Urothelium cell line (cell line): ENCODE results near the gene USP30.

Source experiments
- DNase-seq: peaks from one replicate; pipeline ENCODE4 v3.0.0; 2011; ENCODE audit warnings: low spot score, mixed read lengths
- FAIRE-seq: peaks from 2 replicates; lab custom pipeline; 2011; peaks lifted over from hg19 to GRCh38; lab: Jason Lieb, UNC

USP30 gene

DNA sequence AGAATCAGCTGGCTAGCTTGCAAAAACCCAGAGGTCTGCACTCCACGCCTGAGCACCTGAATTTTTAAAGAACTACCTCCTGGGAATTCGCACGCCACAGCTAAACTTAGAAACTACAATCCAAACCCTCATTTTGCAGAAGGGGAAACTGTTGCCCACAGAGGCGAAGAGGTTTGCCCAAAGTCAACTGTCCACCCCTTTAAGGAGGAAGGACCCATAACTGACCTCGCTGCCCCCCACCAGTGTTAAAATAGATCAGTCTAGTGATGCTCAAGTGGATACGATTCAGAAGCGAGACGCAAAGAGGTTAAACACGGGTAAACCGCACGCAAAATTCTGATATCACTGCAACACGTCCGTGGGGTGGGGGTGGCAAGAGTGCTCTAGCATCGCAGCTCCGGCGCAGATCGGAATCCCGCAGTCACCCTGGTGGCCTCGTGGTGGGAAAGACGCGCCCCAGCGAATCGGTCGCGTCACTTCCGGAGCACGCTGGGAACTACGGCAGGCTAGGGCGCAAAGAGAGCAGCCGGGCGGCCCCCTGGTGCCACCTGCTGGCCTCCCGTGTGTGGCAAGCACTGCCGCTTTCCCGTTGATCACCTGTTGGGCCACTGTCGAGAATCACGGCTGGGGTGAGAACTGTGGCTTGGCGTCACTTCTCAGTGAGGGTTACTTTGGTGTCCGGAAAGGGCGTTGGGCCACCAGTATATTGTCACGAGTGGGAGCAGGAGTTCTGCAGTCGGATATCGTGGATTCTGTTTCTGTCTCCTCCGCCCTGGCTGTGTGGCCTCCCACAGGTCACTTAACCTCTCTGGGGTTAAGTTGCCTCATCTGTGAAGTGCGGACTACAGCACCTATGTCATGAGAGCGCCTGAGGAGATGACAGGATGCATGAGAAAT, 40.9 kb downstream of the USP30 start, which contains the start of gene ALKBH2:
Gene ALKBH2, minus strand, starts transcription at position 451 of the 897 bp plus-strand sequence. CDS start 686 bp downstream, outside the sequence.
- FAIRE-seq, result no peak

DNA sequence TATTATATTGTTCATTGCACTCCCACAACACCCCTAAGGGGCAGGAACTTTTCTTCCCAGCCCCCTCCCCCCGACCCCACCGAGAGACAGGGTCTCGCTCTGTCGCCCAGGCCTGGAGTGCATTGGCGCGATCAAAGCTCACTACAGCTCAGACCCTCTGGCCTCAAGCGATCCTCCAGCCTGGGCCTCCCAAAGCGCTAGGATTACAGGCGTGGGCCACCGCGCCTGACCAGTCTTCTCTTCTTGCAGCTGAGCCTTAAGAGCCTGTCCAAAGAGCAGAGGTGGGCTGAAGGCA, 44.7 kb downstream of the USP30 start:
- no peak for DNase-seq
- no peak for FAIRE-seq

More for the DNA sequence above, 40.9 kb downstream of the USP30 start, which contains the start of gene ALKBH2:
- peak; percentile 90 for DNase-seq

DNA sequence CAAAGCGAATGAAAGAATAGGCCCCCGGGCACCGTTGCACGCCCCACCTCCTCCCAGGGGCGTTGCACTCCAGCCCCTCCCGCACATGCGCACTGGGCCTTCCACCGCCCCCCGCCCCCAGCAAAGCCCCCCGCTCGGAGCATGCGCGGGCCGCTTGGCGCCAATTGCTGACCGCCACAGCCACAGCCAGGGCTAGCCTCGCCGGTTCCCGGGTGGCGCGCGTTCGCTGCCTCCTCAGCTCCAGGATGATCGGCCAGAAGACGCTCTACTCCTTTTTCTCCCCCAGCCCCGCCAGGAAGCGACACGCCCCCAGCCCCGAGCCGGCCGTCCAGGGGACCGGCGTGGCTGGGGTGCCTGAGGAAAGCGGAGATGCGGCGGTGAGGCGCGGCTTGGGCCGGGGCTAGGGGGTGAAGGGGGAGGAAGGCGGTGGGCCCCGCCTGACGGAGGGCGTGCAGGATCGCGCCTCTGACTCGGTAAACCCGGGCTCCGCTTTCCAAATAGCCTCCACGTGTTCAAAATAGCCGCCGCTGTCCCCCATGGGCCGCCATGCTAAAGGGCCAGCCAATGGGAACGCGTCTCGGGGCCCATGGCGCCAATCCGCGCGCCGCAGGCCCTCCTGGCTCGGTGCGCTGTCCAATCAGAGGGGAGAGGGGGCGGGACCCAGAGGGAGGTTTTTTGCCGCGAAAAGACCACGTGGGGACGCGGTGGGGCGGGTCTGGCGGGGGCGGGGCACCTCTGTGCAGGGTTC, 45.2 kb downstream of the USP30 start, which contains the start of gene UNG:
Gene UNG, plus strand, starts transcription at position 163 of the 748 bp plus-strand sequence. Its CDS starts 83 bp downstream, at position 246.
- DNase-seq (peak; percentile 96), FAIRE-seq (peak; percentile 48)

DNA sequence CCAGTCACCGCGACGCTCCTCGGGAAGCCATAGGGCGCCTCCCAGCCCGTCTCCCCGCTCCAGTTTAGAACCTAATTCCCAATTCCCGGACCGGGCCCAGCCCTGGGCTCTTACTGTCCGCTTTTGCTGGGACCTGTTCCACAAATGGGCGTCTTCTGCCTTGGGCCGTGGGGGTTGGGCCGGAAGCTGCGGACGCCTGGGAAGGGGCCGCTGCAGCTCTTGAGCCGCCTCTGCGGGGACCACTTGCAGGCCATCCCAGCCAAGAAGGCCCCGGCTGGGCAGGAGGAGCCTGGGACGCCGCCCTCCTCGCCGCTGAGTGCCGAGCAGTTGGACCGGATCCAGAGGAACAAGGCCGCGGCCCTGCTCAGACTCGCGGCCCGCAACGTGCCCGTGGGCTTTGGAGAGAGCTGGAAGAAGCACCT, 45.8 kb downstream of the USP30 start:
- FAIRE-seq, result no peak

DNA sequence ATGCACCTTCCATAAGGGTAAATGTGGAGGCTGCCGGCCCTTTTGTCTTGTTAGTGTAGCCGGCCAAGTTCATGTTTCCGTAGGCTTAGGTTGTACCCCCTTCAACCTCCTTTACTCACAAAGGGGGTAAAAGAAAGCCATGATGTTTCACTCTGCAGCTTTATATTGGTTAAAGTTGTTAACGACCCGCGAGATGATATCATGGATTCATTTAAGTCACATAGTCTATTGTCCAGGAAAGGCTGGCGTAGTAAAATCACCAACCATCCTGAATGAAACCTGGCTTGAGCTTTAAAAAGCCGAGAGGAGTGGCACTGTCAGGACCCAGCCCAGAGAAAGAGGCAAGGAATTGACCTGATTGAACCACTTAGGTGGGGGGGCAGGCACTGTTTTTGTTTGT, 46.3 kb downstream of the USP30 start:
- FAIRE-seq, result no peak
- no peak for DNase-seq

More for the DNA sequence above, 45.8 kb downstream of the USP30 start:
- no peak for DNase-seq

DNA sequence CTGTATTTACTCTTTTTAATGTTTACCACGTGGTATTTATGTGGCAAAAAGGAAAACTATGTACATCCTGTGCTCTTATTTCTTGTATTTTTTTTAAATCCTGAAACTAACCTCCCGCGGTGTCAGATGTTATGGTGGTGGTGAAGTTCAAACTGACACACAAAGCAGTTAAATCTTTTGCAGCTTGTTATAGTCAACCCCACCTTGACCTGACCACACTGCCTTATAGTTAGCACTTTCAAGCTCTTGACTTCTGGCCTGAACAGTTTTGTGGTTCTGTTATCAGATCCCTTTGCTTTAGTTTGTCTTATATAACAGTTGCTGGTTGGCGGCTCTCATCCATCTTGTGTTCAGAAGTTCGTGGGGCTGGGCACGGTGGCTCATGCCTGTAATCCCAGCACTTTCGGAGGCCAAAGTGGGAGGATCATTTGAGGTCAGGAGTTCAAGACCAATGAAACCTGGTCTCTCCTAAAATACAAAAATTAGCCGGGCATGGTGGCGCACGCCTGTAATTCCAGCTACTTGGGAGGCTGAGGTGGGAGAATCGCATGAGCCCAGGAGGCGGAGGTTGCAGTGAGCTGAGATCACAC, 47.1 kb downstream of the USP30 start:
- no peak for DNase-seq
- FAIRE-seq, result no peak

DNA sequence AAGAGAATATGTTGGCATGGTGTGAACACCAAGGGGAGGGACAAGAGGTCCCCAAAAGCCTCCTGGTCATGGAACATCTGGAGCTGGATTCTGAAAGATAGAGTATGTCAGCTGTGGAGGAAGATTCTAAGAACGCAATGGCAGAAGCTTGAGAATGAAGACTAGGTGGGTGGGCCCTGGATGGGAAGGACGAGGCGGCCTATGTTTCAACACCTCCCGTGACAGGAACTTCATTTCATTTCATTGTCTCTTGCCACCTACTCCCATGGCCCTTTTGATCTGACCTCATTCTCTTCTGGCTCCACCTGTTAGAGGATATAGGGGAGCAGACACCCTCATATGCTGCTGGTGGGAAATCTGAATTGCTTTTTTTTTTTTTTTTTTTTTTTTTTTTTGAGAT, 48.4 kb downstream of the USP30 start:
- DNase-seq, result no peak
- no peak for FAIRE-seq

DNA sequence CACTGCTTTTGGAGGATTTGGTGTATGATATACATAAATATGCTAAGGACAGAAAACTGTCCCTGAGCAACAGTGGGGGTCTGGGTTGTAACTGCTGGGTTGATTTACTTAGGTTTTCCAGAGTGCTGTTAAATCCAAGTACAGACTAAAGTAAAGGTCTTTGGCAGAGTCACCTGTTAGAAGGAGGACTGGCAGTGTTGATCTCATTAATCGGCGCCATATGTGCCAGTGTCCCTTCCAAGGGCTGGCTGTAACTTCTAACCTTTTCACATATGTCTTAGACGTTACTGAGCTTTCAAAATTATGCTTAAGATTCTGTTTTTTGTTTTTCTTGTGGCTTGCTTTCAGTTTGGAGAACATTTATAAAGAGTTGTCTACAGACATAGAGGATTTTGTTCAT, 50.1 kb downstream of the USP30 start:
- FAIRE-seq, result no peak

DNA sequence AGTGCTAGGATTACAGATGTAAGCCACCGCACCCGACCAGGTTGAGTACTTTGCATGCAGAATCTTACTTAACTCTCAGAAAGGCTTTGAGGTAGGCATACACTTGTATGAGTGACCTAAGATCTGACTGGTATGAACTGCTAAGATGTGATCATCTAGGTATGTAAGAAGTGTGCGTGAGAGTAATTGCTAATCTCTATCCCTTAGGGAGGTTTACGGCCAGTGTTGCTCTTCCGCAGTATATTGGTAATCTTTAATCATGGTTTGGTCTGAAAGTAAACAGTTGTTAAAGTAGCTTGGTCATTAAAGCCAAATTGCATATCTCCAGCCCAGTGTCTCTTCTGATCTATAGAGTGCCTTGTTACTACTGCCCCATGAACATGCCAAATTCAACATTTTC, 52.8 kb downstream of the USP30 start:
- FAIRE-seq, result no peak
- DNase-seq, result no peak

More for the DNA sequence above, 50.1 kb downstream of the USP30 start:
- DNase-seq, result no peak

DNA sequence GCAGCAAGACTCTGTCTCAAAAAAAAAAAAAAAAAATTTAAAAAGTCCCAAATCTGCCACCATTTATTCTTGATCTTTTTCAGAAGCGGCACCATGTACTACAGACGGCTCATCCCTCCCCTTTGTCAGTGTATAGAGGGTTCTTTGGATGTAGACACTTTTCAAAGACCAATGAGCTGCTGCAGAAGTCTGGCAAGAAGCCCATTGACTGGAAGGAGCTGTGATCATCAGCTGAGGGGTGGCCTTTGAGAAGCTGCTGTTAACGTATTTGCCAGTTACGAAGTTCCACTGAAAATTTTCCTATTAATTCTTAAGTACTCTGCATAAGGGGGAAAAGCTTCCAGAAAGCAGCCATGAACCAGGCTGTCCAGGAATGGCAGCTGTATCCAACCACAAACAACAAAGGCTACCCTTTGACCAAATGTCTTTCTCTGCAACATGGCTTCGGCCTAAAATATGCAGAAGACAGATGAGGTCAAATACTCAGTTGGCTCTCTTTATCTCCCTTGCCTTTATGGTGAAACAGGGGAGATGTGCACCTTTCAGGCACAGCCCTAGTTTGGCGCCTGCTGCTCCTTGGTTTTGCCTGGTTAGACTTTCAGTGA, 57.5 kb downstream of the USP30 start:
- DNase-seq (no peak), FAIRE-seq (no peak)

DNA sequence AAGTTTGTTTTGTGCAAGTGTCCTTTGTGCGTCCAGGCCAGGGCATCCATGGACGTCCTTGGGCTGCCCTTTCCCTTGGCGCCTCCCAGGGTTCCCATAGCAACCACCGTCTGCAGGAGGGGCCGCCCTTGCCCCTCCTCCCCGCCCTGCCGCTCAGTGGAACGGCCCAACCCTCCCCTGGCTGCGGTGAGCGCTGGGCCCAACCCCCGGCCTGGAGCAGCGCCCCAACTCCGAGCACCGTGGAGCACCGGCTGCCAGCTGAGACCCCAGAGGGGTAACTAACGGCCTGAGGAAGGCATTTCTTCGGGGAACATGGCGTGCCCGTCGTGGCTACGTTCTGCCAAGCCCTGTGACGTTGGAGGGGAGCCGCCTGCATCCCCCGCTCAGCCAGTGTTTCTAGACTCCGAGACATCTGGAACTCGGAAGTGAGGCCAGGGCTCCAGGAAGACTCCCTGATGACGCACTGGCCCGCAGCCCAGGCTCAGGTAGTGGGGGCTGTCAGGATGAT, 58.7 kb downstream of the USP30 start:
- no peak for FAIRE-seq

DNA sequence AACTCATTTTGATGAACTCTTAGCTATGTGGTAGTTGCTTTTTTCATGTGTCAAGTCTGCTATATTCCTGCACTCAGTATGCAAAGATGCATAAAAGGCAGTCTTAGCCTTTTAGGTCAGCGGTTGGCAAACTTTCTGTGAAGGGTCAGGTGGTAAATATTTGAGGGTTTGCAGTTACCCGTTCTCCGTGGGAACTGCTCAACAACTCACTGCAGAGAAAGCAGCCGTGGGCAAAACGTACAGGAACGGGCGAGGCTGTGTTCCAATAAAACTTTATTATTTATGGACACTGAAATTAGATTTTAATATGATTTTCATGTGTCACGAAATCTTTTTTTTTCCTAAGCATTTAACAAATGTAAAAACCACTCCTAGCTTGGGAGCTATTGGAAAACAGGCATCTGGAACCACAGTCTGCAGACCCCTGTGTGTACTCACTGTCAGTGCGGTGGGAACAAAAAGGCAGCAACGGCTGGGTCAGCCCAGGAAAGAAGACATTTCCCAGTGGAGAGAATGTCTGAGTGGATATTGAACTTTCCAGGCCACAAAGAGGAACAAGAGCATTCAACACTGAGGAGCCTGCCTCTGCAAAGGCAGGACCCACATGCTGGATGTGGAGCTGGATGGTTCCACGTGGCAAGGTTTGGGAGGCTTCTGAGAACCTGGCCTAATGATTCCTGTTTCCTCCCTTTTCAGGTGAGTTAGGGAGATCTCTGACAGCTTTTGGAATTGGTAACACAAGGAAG, 60.5 kb downstream of the USP30 start:
- no peak for DNase-seq
- FAIRE-seq, result no peak

More for the DNA sequence above, 58.7 kb downstream of the USP30 start:
- no peak for DNase-seq

DNA sequence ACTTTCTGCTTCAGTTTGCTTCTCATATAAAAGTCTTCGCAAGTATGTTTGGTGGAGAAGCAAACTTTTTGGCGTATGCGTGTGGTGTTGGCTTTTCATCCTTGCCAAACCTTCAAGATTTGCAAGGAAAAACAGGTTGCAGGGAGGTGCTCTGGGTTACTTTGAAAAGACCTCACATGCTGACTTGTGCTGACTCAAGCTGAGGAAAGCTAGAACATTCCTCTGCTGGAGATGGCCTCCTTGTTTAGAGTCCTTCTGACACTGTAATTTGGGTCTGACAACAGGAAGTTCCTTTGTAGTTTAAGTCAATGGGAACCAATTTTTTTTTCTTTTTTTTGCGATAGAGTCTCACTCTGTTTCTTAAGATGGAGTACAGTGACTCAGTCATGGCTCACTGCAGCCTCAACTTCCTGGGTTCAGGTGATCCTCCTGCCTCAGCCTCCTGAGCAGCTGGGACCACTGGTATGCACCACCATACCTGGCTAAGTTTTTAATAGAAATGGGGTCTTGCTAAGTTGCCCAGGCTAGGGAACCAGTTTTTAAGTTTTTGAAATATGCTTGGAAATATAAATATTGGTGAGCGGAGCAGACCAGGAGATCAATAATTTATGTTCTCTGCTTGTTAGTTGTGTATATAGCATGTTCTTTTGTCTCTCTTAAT, 61.4 kb downstream of the USP30 start:
- FAIRE-seq, result no peak

DNA sequence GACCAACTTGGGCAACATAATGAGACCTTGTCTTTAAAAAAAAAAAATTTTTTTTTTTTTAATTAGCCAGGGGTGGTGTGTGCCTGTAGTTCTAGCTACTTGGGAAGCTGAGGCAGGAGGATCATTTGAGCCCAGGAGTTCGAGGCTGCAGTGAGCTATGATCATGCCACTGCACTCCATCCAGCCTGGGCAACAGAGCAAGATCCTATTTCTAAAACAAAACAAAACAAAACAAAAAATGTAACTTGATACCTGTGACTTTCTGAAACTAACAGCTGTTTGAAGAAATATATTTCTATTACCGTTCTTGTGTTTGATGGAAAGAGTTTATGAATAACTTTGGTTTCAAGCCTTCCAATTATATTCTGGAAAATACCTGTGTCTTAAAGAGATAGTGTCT, 62.3 kb downstream of the USP30 start:
- FAIRE-seq, result no peak
- no peak for DNase-seq

More for the DNA sequence above, 61.4 kb downstream of the USP30 start:
- no peak for DNase-seq

DNA sequence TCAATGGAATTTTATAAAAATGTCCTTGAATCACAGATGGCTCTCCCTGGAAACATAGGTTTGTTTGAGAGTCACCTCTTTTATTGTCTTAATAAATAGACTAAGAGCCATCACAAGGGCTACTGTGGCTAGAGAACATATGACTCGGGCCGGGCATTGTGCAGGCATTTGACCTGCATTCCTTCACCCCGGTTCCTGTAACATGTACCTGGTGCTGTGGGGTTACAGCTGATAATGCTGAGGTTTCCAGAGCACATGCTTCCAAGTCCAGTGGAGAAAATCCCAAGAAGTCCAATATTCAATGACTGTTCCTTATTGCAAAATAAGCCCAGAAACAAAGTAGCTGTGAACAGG, 63.0 kb downstream of the USP30 start:
- FAIRE-seq (no peak), DNase-seq (no peak)

DNA sequence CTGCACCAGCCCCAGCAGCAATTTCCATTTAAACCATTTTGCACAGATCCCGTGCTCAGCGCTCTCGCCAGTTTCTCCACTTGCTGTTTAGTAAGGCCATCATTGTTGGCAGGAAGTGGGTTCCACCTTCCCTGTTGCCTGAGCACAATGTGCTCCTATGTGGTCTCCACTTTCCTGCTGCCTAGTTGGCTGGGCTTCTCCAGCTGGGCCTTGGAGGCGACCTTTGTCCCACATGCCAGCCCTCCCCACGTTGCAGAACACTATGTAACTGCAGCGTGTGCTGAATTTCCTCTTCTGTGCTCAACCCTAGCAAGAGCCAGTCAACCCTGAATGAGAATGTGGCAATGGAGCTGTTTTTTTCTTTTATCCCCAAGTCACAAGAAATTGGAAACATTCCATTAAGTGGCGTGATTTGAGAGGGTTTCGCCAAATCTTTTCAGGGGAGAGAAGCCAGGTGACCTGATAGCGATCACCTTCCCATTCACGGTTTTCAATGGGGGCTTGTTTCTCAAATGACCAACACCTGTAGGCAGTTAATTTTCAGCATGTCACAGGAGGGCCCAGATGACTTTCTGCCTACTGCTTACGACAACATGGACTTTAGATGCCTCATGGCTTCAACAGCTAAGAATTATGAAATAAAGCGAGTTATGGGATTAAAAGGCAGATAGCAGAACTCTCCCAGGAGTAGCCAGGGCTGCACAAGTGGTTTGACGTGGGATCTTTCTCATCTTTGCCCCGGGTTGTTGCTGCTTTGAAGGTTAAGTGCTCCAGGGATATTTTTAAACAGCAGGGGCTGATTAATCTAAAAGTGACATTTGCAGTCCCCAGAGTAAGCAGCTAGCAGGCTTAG, 63.6 kb downstream of the USP30 start, which contains the start of gene ACACB:
Gene ACACB, plus strand, starts transcription at position 830 of the 853 bp plus-strand sequence. CDS start 22,819 bp downstream, outside the sequence.
- DNase-seq (no peak), FAIRE-seq (no peak)

DNA sequence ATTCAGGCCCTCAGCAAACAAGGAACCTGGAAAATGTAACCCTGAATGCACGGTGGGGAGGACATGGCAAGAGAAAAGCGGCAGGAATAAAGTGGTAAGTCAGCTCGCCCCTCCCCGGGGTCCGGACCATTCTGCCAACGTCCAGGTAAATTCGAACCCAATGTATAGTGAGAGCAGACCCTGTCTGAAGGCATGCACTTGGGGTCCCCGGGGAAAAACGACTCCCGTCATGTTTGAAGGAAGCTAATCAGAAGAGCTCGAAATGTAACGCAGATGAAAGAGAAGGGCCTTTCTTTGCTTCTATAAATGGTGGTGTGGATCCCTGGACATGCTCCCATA, 64.2 kb downstream of the USP30 start:
- FAIRE-seq (no peak), DNase-seq (no peak)

DNA sequence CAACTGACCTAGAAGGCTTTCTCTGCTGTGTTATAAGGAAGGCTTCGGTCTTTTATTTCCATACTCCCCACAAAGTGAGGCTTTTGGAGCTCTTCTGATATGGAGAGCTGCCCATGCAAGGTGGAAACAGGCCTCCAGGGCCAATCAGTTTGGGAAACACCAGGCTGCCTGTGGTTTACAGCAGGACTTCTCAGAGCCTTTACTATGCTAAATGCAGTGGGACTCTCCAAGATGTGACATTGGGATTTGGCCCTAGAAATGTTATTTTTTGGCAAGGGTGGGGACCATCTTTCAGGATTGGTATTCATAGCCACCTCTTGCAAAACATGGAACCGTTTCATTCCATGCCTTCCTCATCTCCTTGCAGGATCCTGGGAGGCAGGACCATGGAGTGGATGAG, 67.7 kb downstream of the USP30 start:
- DNase-seq (no peak), FAIRE-seq (no peak)

DNA sequence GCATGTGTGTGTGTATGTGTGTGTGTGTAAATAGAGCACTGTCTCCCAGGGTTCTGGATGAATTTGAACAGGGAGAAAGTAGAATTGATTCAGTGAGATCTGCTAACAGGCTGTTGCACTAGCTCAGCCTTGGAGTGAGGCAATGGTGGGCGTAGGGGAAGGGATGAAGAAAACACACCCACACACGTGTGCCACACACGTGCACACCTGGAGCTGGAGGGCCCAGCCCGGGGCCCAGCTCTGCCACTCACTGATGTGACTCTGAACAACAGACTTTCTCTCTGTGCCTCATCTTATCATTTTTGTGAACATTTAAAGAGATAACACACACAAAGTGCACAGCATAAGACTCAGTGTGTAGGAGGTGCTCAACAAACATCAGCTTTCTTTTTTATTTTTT, 68.2 kb downstream of the USP30 start:
- FAIRE-seq (no peak), DNase-seq (no peak)
